A673 (cell line): ENCODE measurements around the gene PRMT7. TPM values are rescaled to one million over a fixed set of nuclear protein-coding genes. Genes with fewer than 3 reads are reported as not detected.

ENCODE experiments used
- BruUV-seq: library from RNA; stranded (reverse); fragments of 400-500 nt; replicated peaks from 2 replicates; lab custom pipeline; 2021; lab: Mats Ljungman, UMichigan
- CTCF ChIA-PET: fragments of 300-600 bp; sonication (Branson Sonifier 250); formaldehyde crosslinking; loops from one replicate; lab custom pipeline; 2022; ENCODE audit warnings: antibody characterized with exemption; lab: Charles Lee
- POLR2A ChIA-PET: fragments of 300-600 bp; sonication (Branson Sonifier 250); formaldehyde crosslinking; loops from one replicate; lab custom pipeline; 2022; ENCODE audit warnings: antibody characterized with exemption; ENCODE audit not compliant: low non-redundant PET; lab: Charles Lee
- DNase-seq: peaks from one replicate; pipeline ENCODE4 v3.0.0-alpha.2; 2015; ENCODE audit warnings: low spot score
- H3K27ac ChIP-seq: fragments of 200-600 bp; sonication (generic); 2 replicates; pipeline ENCODE4 v1.5.1; 2016; ENCODE audit warnings: mixed run types, low read depth, mild to moderate bottlenecking, mixed read lengths, antibody characterized with exemption, low read length; ENCODE audit not compliant: poor library complexity, severe bottlenecking
- H3K27me3 ChIP-seq: fragments of 200-600 bp; sonication (generic); replicated peaks from 2 replicates; pipeline ENCODE4 v1.6.1; 2017; ENCODE audit warnings: mixed run types, low read depth, mild to moderate bottlenecking, mixed read lengths, antibody characterized with exemption, low read length; ENCODE audit not compliant: insufficient read depth, poor library complexity
- H3K36me3 ChIP-seq: fragments of 200-600 bp; sonication (generic); 2 replicates; pipeline ENCODE4 v1.6.1; 2016; ENCODE audit warnings: mixed run types, mild to moderate bottlenecking, mixed read lengths, antibody characterized with exemption, low read length; ENCODE audit not compliant: insufficient read depth, poor library complexity, severe bottlenecking
- H3K4me1 ChIP-seq: fragments of 200-600 bp; sonication (generic); 2 replicates; pipeline ENCODE4 v1.6.1; 2017; ENCODE audit warnings: mixed run types, mild to moderate bottlenecking, mixed read lengths, antibody characterized with exemption, low read length; ENCODE audit not compliant: insufficient read depth, poor library complexity, severe bottlenecking
- H3K4me3 ChIP-seq: fragments of 200-600 bp; sonication (generic); 2 replicates; pipeline ENCODE4 v1.5.1; 2016; ENCODE audit warnings: low read depth, mixed run types, mild to moderate bottlenecking, mixed read lengths, low read length; ENCODE audit not compliant: poor library complexity, severe bottlenecking
- H3K9me3 ChIP-seq: fragments of 200-600 bp; sonication (generic); 2 replicates; pipeline ENCODE4 v1.6.1; 2016; ENCODE audit warnings: mixed run types, low read depth, mild to moderate bottlenecking, mixed read lengths, antibody characterized with exemption, low read length; ENCODE audit not compliant: poor library complexity, severe bottlenecking
- CTCF ChIP-seq: fragments of 300-800, 200-600 bp; sonication (generic); conservative IDR thresholded peaks from 2 replicates; pipeline ENCODE4 v1.5.1; 2017; ENCODE audit warnings: low read depth, mild to moderate bottlenecking, antibody characterized with exemption, low read length, moderate library complexity, mixed read lengths
- EZH2 ChIP-seq: fragments of 200-600 bp; sonication (generic); IDR thresholded peaks from 2 replicates; pipeline ENCODE4 v1.6.1; 2017; ENCODE audit warnings: borderline replicate concordance, low read depth, mild to moderate bottlenecking, mixed read lengths, antibody characterized with exemption, low read length; ENCODE audit not compliant: poor library complexity, severe bottlenecking
- intact Hi-C: fragments of 100-400 bp; cut with micrococcal nuclease; formaldehyde crosslinking; loops from one replicate; pipeline ENCODE4 v1.10.0; 2022; ENCODE audit not compliant: unreplicated experiment
- total RNA-seq: library from RNA; stranded (reverse); gene quantifications from 2 replicates; pipeline ENCODE4 v1.2.3, GENCODE V29; 2021

PRMT7 gene
- total RNA-seq, 1 experiment from 2014 or later, result 66.2 TPM

GRCh38 chr16:68310437-68310773 is 414 bp upstream of the PRMT7 start:
- Histone ChIP-seq H3K9me3 (no peaks in the 10 kb centered on the region), H3K4me3 (peak overlapping the region; percentile 71), H3K4me1 (peaks cover 15% of the 10 kb centered on the region), H3K36me3 (peaks cover 25% of the 10 kb centered on the region), H3K27ac (peak overlapping the region; percentile 88), H3K27me3 (no peaks in the 10 kb centered on the region)
- POLR2A ChIA-PET, result interaction anchor here (0.6 kb wide), 1 partner anchor 11 kb away, joined by 4 read pairs; no protein-coding TSS in a partner anchor
- TF ChIP-seq EZH2, result no peak
- no peak for TF ChIP-seq CTCF
- intact Hi-C loops, result loop anchor here (5.0 kb wide), 1 partner anchor 48 kb away; the partner anchor contains the start of gene SLC7A6
- no peak for DNase-seq
- no TSS peak for BruUV-seq
- CTCF ChIA-PET, result interaction anchor here (1.1 to 1.4 kb wide), 2 partner anchors 11 to 46 kb away, joined by 4 to 7 read pairs; partner anchors contain the start of gene SLC7A6

GRCh38 chr16:68313116-68313515 is 2.3 kb downstream of the PRMT7 start:
- POLR2A ChIA-PET, result no interaction called here
- BruUV-seq, result no TSS peak
- Histone ChIP-seq H3K4me3 (no peak overlapping the region), H3K27me3 (no peaks in the 10 kb centered on the region), H3K4me1 (peaks cover 15% of the 10 kb centered on the region), H3K36me3 (peaks cover 17% of the 10 kb centered on the region), H3K27ac (no peak overlapping the region), H3K9me3 (no peaks in the 10 kb centered on the region)
- TF ChIP-seq CTCF (no peak), EZH2 (no peak)
- no peak for DNase-seq
- intact Hi-C loops, result loop anchor here (5.0 kb wide), 1 partner anchor 51 kb away; the partner anchor contains the start of gene SLC7A6
- CTCF ChIA-PET, result no interaction called here

GRCh38 chr16:68319185-68319908 is 8.5 kb downstream of the PRMT7 start:
- no peak for DNase-seq
- ChIA-PET CTCF (no interaction called here), POLR2A (no interaction called here)
- Histone ChIP-seq H3K4me3 (no peak overlapping the region), H3K36me3 (peaks cover 25% of the 10 kb centered on the region), H3K9me3 (no peaks in the 10 kb centered on the region), H3K27me3 (no peaks in the 10 kb centered on the region), H3K4me1 (no peaks in the 10 kb centered on the region), H3K27ac (no peak overlapping the region)
- BruUV-seq, result no TSS peak
- intact Hi-C loops, result no loop called here
- TF ChIP-seq CTCF, result no peak
- no peak for TF ChIP-seq EZH2
